ENCODE measurements around the gene SEC16B.

DNA sequence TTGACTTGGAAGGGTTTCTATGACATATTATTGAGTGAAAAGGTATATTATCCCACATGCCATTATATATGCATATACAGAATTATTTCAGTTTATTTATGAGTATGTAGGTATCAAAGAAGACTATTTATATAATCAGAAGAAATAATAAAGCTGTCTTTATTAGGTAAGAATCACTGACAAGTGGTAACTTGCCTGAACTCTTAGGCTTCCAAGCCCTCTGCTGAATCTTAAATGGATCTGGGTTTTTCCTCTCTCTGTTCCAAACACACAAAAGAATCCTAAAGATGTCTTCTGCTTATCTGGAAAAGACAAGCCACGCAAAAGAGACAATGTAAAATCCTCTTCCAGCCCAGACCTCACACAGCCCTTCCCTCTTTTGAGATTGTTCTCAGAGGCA, 14.9 kb upstream of the SEC16B start:
- TF ChIP-seq LBX2 (CRISPR knock-in tag; IDR thresholded peaks at IDR 0.05; ENCODE audit: borderline replicate concordance) (no peak), CERS6 (CRISPR knock-in tag; IDR thresholded peaks at IDR 0.05) (no peak), ZNF264 (CRISPR knock-in tag; IDR thresholded peaks at IDR 0.05) (no peak), KDM4B (CRISPR knock-in tag; IDR thresholded peaks at IDR 0.05) (no peak)
- TF ChIP-seq, protein P1, sequence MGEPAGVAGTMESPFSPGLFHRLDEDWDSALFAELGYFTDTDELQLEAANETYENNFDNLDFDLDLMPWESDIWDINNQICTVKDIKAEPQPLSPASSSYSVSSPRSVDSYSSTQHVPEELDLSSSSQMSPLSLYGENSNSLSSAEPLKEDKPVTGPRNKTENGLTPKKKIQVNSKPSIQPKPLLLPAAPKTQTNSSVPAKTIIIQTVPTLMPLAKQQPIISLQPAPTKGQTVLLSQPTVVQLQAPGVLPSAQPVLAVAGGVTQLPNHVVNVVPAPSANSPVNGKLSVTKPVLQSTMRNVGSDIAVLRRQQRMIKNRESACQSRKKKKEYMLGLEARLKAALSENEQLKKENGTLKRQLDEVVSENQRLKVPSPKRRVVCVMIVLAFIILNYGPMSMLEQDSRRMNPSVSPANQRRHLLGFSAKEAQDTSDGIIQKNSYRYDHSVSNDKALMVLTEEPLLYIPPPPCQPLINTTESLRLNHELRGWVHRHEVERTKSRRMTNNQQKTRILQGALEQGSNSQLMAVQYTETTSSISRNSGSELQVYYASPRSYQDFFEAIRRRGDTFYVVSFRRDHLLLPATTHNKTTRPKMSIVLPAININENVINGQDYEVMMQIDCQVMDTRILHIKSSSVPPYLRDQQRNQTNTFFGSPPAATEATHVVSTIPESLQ (CRISPR knock-in tag; conservative IDR thresholded peaks at IDR 0.05) = no peak
- TF ChIP-seq, protein P2, sequence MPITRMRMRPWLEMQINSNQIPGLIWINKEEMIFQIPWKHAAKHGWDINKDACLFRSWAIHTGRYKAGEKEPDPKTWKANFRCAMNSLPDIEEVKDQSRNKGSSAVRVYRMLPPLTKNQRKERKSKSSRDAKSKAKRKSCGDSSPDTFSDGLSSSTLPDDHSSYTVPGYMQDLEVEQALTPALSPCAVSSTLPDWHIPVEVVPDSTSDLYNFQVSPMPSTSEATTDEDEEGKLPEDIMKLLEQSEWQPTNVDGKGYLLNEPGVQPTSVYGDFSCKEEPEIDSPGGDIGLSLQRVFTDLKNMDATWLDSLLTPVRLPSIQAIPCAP (CRISPR knock-in tag; IDR thresholded peaks at IDR 0.05; ENCODE audit: low read depth) = no peak

Data from HepG2 (cell line).